Posterior vena cava (tissue), 2 donors: ENCODE data around the gene RAB3A. TPM values are rescaled to one million over a fixed set of nuclear protein-coding genes. Genes with fewer than 3 reads are reported as not detected.
"Not testable (repeated sequence)": the region's sequence is repeated elsewhere in the genome, so short reads cannot be mapped to it uniquely, and the experiment has no call there.

ENCODE experiments used
- DNase-seq: peaks from one replicate; pipeline ENCODE4 v3.0.0-alpha.2; 2020; ENCODE audit warnings: low spot score
- intact Hi-C, 2 donors: fragments of 100-400 bp; cut with DNase I; formaldehyde crosslinking; loops; one replicate each; pipeline versions ENCODE4 v1.14.1 to v1.14.2; 2022 to 2023
- total RNA-seq, 2 donors: library from RNA; stranded (reverse); fragmentation: NEBNext Ultra II Directional; extraction: Animal tissue kit (Norgen Biotek cat#: 25700); gene quantifications; one replicate each; pipeline ENCODE4 v1.2.1, GENCODE V29; 2021
- donor health status: DM: yes; HTN: yes; CAD: no.
- donor health status: DM: yes; HTN: yes; CAD: no.

The RAB3A gene
- total RNA-seq, 2 donors from 2014 or later = 1.9 to 2.9 TPM

- not testable (repeated sequence) for DNase-seq
- intact Hi-C loops = loop anchor here in 1 of 2 donors (5.0 kb wide), 1 partner anchor 42 kb away; no protein-coding TSS in a partner anchor
Observed at GRCh38 chr19:18159059-18159616, 44.7 kb downstream of the RAB3A start.

GRCh38 chr19:18158467-18158866 lies 45.4 kb downstream of the RAB3A start:
- DNase-seq = no peak
- intact Hi-C loops = loop anchor here in 1 of 2 donors (5.0 kb wide), 1 partner anchor 41 kb away; no protein-coding TSS in a partner anchor

- intact Hi-C loops = loop anchor here in 1 of 2 donors (5.0 kb wide), 1 partner anchor 40 kb away; no protein-coding TSS in a partner anchor
- no peak for DNase-seq
Observed at GRCh38 chr19:18157465-18158063, 46.3 kb downstream of the RAB3A start.

- peak; percentile 92 for DNase-seq
- intact Hi-C loops = loop anchor here in 1 of 2 donors (5.0 kb wide), 1 partner anchor 40 kb away; no protein-coding TSS in a partner anchor
Observed at GRCh38 chr19:18156841-18157464, 46.9 kb downstream of the RAB3A start.

- DNase-seq = no peak
- intact Hi-C loops = loop anchor here in 1 of 2 donors (5.0 kb wide), 1 partner anchor 39 kb away; no protein-coding TSS in a partner anchor
Observed at GRCh38 chr19:18156268-18156667, 47.6 kb downstream of the RAB3A start.

GRCh38 chr19:18155095-18156087 lies 48.5 kb downstream of the RAB3A start:
- intact Hi-C loops = loop anchor here in 1 of 2 donors (5.0 kb wide), 1 partner anchor 38 kb away; no protein-coding TSS in a partner anchor

GRCh38 chr19:18153556-18154134 lies 50.2 kb downstream of the RAB3A start:
- no peak for DNase-seq
- intact Hi-C loops = no loop called here

More at GRCh38 chr19:18155095-18156087, 48.5 kb downstream of the RAB3A start:
- DNase-seq = no peak

- intact Hi-C loops = no loop called here
- peak; percentile 100 for DNase-seq
Observed at GRCh38 chr19:18152817-18153555, 50.9 kb downstream of the RAB3A start, which contains the start of gene PIK3R2. Gene PIK3R2, plus strand, starts transcription at chr19:18153163. Its CDS starts 2,717 bp downstream, at chr19:18155880.

GRCh38 chr19:18152442-18152816 lies 51.4 kb downstream of the RAB3A start:
- intact Hi-C loops = no loop called here

GRCh38 chr19:18150776-18151624 lies 52.8 kb downstream of the RAB3A start:
- DNase-seq = no peak
- intact Hi-C loops = no loop called here

More at GRCh38 chr19:18152442-18152816, 51.4 kb downstream of the RAB3A start:
- DNase-seq = peak; percentile 99

- intact Hi-C loops = no loop called here
- DNase-seq = no peak
Observed at GRCh38 chr19:18149596-18149975, 54.3 kb downstream of the RAB3A start.

GRCh38 chr19:18147396-18147795 lies 56.4 kb downstream of the RAB3A start:
- intact Hi-C loops = no loop called here

More at GRCh38 chr19:18147396-18147795, 56.4 kb downstream of the RAB3A start:
- no peak for DNase-seq

Other genes with a start within 250 kb of the RAB3A start
- gene KCNN1, start 236.9 kb downstream of the RAB3A start, total RNA-seq = under 1 TPM in 1 of 2 donors, not detected in 1; 0.33 TPM
- gene ARRDC2, start 195.9 kb downstream of the RAB3A start, total RNA-seq = 10 to 100 TPM; 21.0 to 25.2 TPM
- 1 to 10 TPM; 1.7 to 2.3 TPM for gene IL12RB1, start 117.1 kb downstream of the RAB3A start, total RNA-seq
- 1 to 10 TPM; 5.6 to 7.1 TPM for gene MAST3, start 106.3 kb downstream of the RAB3A start, total RNA-seq
- gene PIK3R2, start 50.9 kb downstream of the RAB3A start, total RNA-seq = 10 to 100 TPM; 11.5 to 13.0 TPM
- 10 to 100 TPM; 60.7 to 76.7 TPM for gene IFI30, start 30.2 kb downstream of the RAB3A start, total RNA-seq
- 1 to 10 TPM; 6.1 to 6.6 TPM for gene MPV17L2, start 10.8 kb downstream of the RAB3A start, total RNA-seq
- gene PDE4C, start 22.4 kb upstream of the RAB3A start, total RNA-seq = 1 to 10 TPM in 1 of 2 donors, under 1 TPM in 1; 0.90 to 1.1 TPM
- 1 to 10 TPM; 2.6 to 4.9 TPM for gene IQCN, start 70.4 kb upstream of the RAB3A start, total RNA-seq
- gene JUND, start 77.6 kb upstream of the RAB3A start, total RNA-seq = 100 to 1,000 TPM; 192 to 231 TPM
- gene LSM4, start 119.0 kb upstream of the RAB3A start, total RNA-seq = 10 to 100 TPM; 44.4 to 46.9 TPM
- gene PGPEP1, start 136.6 kb upstream of the RAB3A start, total RNA-seq = 10 to 100 TPM; 42.8 to 48.6 TPM
- gene GDF15, start 182.1 kb upstream of the RAB3A start, total RNA-seq = 1 to 10 TPM; 3.1 to 4.5 TPM
- gene LRRC25, start 193.6 kb upstream of the RAB3A start, total RNA-seq = 10 to 100 TPM in 1 of 2 donors, 1 to 10 TPM in 1; 6.8 to 16.8 TPM
- gene SSBP4, start 215.4 kb upstream of the RAB3A start, total RNA-seq = 10 to 100 TPM; 54.4 to 56.9 TPM
- gene ISYNA1, start 234.1 kb upstream of the RAB3A start, total RNA-seq = 10 to 100 TPM; 27.5 to 28.1 TPM